ENCODE data around the gene PGAM1.

DNA sequence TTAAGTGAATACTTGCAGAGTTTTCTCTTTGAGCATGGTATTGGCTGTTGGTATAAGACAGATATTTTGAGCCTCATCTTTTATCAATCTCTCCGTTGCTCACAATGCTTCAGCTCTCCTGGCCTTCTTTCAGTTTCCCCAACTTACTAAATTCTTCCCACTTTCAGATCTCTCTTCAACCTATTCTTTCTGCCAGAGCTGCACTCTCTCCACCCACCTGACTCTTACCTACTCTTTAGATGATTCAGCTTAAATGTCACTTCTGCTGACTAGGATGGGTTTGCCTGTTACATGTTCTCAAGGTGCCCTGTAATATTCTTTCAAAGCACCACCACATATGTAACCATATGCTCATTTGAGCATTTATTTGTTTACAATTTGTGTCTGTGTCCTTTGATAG is 18.2 kb downstream of the PGAM1 start:
- no peak for TF ChIP-seq FOXJ3 (CRISPR knock-in tag; IDR thresholded peaks at IDR 0.05)
- TF ChIP-seq SMC3 (IDR thresholded peaks at IDR 0.05; ENCODE audit: low read depth, low read length), result no peak
- no peak for TF ChIP-seq GABPA (IDR thresholded peaks at IDR 0.05; ENCODE audit: low read depth)
- no peak for TF ChIP-seq TEAD4 (IDR thresholded peaks at IDR 0.05; ENCODE audit: borderline replicate concordance, insufficient read depth)
- no peak for TF ChIP-seq SIN3A (IDR thresholded peaks at IDR 0.05; ENCODE audit: borderline replicate concordance, low read depth, low read length)
- TF ChIP-seq, protein P1, sequence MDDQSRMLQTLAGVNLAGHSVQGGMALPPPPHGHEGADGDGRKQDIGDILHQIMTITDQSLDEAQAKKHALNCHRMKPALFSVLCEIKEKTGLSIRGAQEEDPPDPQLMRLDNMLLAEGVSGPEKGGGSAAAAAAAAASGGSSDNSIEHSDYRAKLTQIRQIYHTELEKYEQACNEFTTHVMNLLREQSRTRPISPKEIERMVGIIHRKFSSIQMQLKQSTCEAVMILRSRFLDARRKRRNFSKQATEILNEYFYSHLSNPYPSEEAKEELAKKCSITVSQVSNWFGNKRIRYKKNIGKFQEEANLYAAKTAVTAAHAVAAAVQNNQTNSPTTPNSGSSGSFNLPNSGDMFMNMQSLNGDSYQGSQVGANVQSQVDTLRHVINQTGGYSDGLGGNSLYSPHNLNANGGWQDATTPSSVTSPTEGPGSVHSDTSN (IDR thresholded peaks at IDR 0.05), result no peak
- TF ChIP-seq, protein P2, sequence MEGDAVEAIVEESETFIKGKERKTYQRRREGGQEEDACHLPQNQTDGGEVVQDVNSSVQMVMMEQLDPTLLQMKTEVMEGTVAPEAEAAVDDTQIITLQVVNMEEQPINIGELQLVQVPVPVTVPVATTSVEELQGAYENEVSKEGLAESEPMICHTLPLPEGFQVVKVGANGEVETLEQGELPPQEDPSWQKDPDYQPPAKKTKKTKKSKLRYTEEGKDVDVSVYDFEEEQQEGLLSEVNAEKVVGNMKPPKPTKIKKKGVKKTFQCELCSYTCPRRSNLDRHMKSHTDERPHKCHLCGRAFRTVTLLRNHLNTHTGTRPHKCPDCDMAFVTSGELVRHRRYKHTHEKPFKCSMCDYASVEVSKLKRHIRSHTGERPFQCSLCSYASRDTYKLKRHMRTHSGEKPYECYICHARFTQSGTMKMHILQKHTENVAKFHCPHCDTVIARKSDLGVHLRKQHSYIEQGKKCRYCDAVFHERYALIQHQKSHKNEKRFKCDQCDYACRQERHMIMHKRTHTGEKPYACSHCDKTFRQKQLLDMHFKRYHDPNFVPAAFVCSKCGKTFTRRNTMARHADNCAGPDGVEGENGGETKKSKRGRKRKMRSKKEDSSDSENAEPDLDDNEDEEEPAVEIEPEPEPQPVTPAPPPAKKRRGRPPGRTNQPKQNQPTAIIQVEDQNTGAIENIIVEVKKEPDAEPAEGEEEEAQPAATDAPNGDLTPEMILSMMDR (IDR thresholded peaks at IDR 0.05), result no peak
- TF ChIP-seq, protein P3, sequence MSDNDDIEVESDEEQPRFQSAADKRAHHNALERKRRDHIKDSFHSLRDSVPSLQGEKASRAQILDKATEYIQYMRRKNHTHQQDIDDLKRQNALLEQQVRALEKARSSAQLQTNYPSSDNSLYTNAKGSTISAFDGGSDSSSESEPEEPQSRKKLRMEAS (IDR thresholded peaks at IDR 0.05; ENCODE audit: low read depth), result no peak
- no peak for TF ChIP-seq MEF2A (IDR thresholded peaks at IDR 0.05; ENCODE audit: borderline replicate concordance, low read depth)
- TF ChIP-seq, protein P4, sequence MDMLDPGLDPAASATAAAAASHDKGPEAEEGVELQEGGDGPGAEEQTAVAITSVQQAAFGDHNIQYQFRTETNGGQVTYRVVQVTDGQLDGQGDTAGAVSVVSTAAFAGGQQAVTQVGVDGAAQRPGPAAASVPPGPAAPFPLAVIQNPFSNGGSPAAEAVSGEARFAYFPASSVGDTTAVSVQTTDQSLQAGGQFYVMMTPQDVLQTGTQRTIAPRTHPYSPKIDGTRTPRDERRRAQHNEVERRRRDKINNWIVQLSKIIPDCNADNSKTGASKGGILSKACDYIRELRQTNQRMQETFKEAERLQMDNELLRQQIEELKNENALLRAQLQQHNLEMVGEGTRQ (IDR thresholded peaks at IDR 0.05; ENCODE audit: borderline replicate concordance, low read depth, low read length), result no peak
- TF ChIP-seq POLR2AphosphoS5 (IDR thresholded peaks at IDR 0.05; ENCODE audit: low read depth, low read length), result no peak
- no peak for TF ChIP-seq GATA2 (CRISPR knock-in tag; IDR thresholded peaks at IDR 0.05)
- TF ChIP-seq JUND (IDR thresholded peaks at IDR 0.05), result no peak

All from SK-N-SH (cell line).